ENCODE data around the gene WTIP. TPM values are rescaled to one million over a fixed set of nuclear protein-coding genes. Genes with fewer than 3 reads are reported as not detected.
"Not testable (repeated sequence)": the region's sequence is repeated elsewhere in the genome, so short reads cannot be mapped to it uniquely, and the experiment has no call there.

The WTIP gene
- polyA plus RNA-seq, 1 experiment, result 60.9 TPM

DNA sequence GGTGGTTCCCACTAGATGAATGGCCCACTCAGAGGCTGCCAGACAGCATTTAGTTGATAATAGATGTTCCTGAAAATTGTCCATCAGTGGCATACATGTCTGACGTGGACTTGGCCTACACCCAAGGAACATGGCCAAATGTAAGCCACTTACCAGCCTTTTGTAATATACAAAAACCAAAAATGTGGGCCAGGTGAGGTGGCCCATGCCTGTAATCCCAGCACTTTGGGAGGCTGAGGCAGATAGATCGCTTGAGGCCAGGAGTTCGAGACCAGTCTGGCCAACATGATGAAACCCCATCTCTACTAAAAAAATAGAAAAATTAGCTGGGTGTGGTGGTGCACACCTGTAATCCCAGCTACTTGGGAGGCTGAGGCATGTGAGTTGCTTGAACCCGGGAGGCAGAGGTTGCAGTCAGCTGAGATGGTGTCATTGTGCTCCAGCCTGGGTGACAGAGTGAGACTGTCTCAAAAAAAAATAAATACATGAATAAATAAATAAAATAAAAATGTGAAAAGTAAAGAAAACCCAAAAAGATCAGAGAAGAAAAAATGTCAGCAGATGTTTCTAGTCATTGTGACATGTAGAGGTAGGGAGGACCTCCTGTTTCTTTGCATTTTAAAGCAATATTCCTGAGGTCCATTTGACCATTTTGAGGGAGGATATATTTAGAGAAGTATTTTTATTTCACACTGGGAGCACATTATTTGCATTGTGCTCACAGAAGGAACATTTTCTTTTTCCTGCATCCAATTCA is 7.1 kb upstream of the WTIP start:
- Histone ChIP-seq H3K36me3 (ENCODE audit: control insufficient read depth, insufficient read depth, low read length) (peaks cover 1% of the 10 kb centered on the region), H3K4me3 (ENCODE audit: low read depth, low read length) (no peak overlapping the region), H3K27me3 (ENCODE audit: control insufficient read depth, insufficient read depth, low read length) (no peaks in the 10 kb centered on the region)
- TF ChIP-seq, protein P1, sequence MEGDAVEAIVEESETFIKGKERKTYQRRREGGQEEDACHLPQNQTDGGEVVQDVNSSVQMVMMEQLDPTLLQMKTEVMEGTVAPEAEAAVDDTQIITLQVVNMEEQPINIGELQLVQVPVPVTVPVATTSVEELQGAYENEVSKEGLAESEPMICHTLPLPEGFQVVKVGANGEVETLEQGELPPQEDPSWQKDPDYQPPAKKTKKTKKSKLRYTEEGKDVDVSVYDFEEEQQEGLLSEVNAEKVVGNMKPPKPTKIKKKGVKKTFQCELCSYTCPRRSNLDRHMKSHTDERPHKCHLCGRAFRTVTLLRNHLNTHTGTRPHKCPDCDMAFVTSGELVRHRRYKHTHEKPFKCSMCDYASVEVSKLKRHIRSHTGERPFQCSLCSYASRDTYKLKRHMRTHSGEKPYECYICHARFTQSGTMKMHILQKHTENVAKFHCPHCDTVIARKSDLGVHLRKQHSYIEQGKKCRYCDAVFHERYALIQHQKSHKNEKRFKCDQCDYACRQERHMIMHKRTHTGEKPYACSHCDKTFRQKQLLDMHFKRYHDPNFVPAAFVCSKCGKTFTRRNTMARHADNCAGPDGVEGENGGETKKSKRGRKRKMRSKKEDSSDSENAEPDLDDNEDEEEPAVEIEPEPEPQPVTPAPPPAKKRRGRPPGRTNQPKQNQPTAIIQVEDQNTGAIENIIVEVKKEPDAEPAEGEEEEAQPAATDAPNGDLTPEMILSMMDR (IDR thresholded peaks at IDR 0.05; ENCODE audit: insufficient read depth, low read depth, low read length), result no peak
- DNase-seq (ENCODE audit: low read depth), result no peak
- ChIA-PET POLR2A (no interaction called here), CTCF (no interaction called here)

DNA sequence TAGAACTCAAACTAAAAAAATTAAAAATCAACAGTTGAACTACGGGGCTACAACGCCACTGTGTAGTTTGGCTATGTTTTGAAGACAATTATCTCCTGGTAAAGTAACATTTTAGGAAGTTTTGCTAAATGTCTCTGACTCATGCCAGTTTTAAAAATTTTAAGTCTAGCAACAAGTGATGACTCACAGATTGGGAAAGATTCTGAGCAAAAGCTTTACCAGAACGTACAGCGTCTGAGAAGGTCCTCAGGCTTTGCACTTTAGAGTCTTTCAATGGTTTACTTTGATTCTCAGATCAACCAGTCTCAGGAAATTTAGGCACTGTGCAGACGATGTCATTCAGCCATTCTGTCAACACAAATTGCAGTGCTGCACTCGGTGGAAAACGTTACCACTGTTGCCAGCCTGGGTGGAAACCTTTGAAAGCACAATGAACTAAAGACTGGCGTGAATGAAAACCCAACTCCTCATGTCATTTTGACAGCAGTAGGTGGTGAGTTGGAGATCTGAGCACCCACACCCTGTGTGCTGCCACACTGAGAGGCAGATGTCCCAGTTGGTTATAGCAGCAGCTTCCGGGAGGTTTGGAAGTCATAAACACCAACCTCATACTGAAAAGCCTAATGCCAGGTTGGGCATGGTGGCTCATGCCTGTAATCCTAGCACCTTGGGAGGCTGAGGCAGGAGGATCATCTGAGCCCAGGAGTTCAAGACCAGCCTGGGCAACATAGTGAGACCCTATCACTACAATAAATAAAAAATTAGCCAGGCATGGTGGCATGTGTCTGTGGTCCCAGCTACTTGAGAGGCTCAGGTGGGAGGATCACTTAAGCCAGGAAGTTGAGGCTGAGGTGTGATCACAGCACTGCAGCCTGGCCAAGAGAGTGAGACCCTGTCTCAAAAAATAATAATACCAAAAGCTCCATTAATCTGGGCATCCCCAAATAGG is 6.3 kb upstream of the WTIP start:
- ChIA-PET CTCF (interaction anchor here (0.6 to 1.0 kb wide), 2 partner anchors 45 to 238 kb away, joined by 3 read pairs; no protein-coding TSS in a partner anchor), POLR2A (no interaction called here)
- TF ChIP-seq, protein P1 (IDR thresholded peaks at IDR 0.05; ENCODE audit: insufficient read depth, low read depth, low read length), result no peak
- DNase-seq (ENCODE audit: low read depth), result peak; percentile 67
- Histone ChIP-seq H3K36me3 (ENCODE audit: control insufficient read depth, insufficient read depth, low read length) (peaks cover 1% of the 10 kb centered on the region), H3K27me3 (ENCODE audit: control insufficient read depth, insufficient read depth, low read length) (no peaks in the 10 kb centered on the region), H3K4me3 (ENCODE audit: low read depth, low read length) (no peak overlapping the region)

DNA sequence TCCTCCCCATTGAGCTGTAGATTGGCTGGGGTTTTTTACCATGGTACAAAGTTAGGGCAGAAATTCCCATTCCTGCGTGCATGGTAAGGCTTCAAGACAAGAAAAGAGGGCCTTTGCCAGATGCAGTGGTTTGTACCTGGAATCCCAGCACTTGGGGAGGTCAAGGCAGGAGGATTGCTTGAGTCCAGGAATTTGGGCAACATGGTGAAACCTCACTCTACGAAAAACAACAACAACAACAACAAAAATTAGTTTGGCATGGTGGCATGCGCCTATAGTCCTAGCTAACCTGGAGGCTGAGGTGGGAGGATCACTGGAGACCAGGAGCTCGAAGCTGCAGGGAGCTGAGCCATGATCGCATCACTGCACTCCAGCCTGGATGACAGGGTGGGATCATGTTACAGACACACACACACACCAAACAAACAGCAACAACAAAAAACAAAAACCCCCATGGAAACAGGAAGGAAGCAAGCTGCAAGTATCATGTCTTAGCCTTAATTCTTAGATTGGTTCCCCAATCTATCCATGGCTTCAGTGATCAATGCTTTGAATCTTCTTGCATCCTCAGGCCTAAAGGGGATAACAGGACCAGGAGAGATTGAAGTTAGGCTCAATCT is 5.5 kb upstream of the WTIP start:
- TF ChIP-seq, protein P1 (IDR thresholded peaks at IDR 0.05; ENCODE audit: insufficient read depth, low read depth, low read length), result no peak
- Histone ChIP-seq H3K4me3 (ENCODE audit: low read depth, low read length) (no peak overlapping the region), H3K36me3 (ENCODE audit: control insufficient read depth, insufficient read depth, low read length) (peaks cover 1% of the 10 kb centered on the region), H3K27me3 (ENCODE audit: control insufficient read depth, insufficient read depth, low read length) (no peaks in the 10 kb centered on the region)
- ChIA-PET CTCF (interaction anchor here (1.0 kb wide), 1 partner anchor 237 kb away, joined by 3 read pairs; no protein-coding TSS in a partner anchor), POLR2A (no interaction called here)
- no peak for DNase-seq (ENCODE audit: low read depth)

- CTCF ChIA-PET, result interaction anchor here (1.2 kb wide), 1 partner anchor 23 kb away, joined by 4 read pairs; no protein-coding TSS in a partner anchor
- not testable (repeated sequence) for H3K4me3 ChIP-seq (ENCODE audit: low read depth, low read length); H3K27me3 ChIP-seq (ENCODE audit: control insufficient read depth, insufficient read depth, low read length); DNase-seq (ENCODE audit: low read depth); H3K36me3 ChIP-seq (ENCODE audit: control insufficient read depth, insufficient read depth, low read length)
- POLR2A ChIA-PET, result interaction anchor here (0.6 kb wide), 2 partner anchors 10 to 18 kb away, joined by 3 to 4 read pairs; no protein-coding TSS in a partner anchor
Observed at GRCh38 chr19:34478496-34478895, 3.1 kb upstream of the WTIP start.

GRCh38 chr19:34479396-34479795 is 2.2 kb upstream of the WTIP start:
- TF ChIP-seq, protein P1 (IDR thresholded peaks at IDR 0.05; ENCODE audit: insufficient read depth, low read depth, low read length), result no peak

More at GRCh38 chr19:34479396-34479795, 2.2 kb upstream of the WTIP start:
- POLR2A ChIA-PET, result no interaction called here
- H3K36me3 ChIP-seq (ENCODE audit: control insufficient read depth, insufficient read depth, low read length), result 0 out of 2 replicates have a peak, but pooled peaks cover 1% of the 10 kb centered on the region
- H3K27me3 ChIP-seq (ENCODE audit: control insufficient read depth, insufficient read depth, low read length), result no peaks in the 10 kb centered on the region
- CTCF ChIA-PET, result no interaction called here
- H3K4me3 ChIP-seq (ENCODE audit: low read depth, low read length), result no peak overlapping the region
- DNase-seq (ENCODE audit: low read depth), result no peak
